Stimulated activated CD8-positive, alpha-beta memory T cell treated with anti-CD3 and anti-CD28 coated beads, Interleukin-15, amount 100 ng/mL, for 1 hour (primary cell): ENCODE results near the gene EZR.

Experiments used
- DNase-seq: peaks from one replicate; pipeline ENCODE4 v3.0.0-alpha.2; 2020; ENCODE audit warnings: low read depth

Gene EZR

DNA sequence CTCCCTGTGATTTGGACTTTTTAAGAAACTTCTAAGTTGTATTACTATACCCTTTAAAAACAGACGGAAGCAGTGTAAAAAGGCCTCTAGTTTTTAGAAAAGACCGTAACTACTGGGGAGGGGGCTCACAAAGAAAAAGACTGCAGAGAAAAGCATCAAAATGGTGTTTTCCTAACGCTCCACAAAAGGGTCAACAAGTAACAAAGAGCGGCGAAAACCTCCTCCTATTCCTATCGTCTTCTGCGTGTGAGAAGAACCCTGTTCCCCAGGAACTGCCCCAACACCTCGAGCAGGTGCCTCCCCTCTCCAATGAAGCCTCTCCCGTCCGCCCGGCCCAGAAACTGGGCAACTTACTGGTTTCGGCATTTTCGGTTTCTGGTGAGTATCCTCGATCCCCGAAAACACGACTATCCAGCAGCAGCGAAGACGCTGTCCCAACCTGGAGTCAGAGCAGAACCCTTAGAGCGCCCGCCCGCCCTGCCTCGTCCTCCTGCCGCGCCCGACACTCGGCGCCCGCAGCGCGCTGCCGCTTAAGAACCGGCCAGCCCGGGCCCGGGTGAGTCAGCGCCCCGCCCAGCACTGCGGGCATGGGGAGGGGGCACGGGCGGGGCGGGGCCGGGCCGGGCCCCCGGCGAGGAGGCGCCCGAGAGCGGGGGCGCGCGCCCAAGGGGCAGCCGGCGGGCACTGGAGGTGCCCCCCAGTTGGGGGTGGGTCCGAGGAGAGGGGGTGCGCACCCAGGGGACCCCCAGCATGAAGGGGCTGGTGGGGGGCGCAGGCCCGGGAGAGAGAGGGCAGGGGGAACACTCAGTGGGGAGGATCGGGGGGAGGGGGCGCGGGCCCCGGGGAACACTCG, 1.2 kb downstream of the EZR start:
- DNase-seq, result peak; percentile 56

DNA sequence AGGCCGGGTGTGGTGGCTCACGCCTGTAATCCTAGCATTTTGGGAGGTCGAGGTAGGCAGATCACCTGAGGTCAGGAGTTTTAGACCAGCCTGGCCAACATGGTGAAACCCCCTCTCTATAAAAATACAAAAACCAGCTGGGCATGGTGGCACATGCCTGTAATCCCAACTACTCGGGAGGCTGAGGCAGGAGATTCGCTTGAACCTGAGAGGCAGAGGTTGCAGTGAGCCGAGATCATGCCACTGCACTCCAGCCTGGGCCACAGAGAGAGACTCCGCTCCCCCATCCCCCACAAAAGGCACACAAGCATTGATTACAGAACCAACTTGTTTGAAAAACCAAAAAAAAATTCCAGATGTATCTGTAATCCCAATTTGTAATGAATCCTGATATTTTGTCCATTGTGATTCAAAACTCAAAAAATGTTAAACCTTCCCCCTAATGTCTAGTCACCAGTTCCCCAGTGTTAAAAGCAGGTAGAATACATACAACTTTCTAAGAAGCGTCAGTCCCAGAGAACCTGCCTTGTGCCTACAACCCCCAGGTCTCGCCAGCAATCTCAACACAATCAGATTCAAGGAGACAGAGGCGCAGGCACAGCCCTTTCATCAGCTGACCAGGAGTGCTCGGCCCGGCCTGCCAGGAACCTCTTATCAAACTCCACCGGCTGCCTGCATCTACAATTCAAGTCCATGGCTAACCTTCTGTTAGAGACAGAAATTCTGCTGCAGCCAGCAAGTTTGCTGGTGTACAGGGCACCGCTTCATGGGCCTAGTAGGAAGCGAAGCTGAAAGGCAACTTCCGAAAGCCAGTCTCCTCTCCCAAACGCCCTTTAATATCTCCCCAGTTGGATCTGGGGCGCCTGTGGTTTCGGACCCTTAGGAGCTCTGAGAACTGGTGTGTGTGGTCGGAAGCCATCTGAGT, 2.1 kb downstream of the EZR start:
- no peak for DNase-seq

DNA sequence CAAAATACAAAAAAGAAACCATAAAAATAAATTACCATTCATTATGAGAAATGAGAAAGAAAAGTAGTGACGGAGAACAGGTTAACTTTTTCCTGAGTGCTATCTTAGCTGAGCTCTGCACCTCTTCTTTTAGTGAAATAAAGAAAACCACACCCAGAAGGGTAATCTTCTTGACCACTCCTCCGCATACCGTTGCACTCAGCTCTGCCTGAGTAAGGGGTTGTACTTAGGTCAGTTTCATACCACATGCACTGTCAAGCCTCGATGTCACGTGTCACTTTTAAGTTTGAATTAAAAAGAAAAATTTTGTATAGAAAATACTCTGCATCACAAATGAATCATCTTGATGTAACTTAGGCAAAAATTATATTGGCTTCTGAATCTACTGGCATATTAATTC, 2.8 kb downstream of the EZR start:
- no peak for DNase-seq

DNA sequence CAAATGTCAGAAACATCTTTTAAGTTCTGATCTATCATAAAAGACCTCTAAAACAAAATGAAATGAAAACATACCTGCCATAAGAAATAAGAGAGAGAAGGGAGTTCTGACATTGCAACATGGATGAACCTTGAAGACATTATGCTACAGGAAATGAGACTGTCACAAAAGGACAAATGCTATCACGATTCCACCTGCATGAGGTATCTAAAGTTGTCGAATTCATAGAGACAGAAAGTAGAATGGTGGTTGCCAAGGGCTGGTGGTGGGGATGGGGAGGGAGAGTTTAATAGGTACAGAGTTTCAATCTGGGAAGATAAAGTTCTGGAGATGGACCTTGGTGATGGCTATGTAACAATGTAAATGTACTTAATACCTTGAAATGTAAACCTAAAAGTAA, 3.3 kb downstream of the EZR start:
- no peak for DNase-seq

DNA sequence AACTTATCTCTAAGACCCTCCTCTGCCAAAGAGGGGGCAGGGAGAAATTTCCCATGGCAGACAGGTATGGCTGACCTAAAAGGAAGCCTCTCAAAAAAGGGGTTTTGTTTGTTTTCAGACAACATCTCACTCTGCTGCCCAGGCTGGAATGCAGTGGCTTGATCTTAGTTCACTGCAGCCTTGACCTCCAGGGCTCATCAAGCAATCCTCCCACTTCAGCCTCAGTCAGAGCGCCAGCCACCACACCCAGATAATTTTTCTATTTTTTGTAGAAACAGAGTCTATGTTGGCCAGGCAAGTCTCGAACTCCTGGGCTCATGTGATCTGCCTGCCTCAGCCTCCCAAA, 3.8 kb downstream of the EZR start:
- DNase-seq, result no peak

DNA sequence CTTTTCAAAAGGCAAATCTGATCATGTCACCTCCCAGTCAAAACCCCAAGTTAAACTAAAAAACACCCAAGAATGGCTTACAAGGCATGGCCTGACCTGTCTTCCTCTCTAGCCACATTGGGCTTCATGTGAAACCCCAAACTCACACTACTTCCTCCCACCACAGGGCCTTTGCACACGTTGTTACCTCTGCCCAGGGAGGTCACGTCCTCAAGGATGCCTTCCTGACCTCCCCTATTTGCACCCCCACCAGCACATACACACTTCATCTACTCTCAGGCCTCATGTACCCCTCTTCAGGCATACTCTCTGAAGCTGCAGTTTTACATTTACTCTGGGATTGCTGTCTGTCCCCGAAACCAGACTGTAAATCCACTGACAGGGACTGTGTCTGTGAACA, 6.1 kb downstream of the EZR start:
- DNase-seq, result no peak

DNA sequence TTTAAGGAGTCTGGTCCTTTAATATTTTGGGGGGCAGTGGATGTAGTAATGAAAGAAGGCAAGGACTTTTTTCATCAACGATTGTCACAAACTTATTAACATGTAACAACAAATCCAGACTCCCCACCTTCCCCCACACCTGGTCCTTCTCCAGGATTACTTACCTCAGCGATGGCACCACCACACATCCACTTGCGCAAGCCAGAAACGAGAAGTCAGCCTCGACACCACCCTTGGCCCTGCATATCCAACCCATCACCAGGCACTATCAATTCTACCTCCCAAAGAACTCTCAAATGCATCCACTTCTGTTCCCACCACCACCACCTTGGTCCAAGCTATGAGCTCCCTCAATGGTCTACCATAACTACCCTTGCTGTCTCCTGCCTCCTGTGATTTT, 6.6 kb downstream of the EZR start:
- no peak for DNase-seq

DNA sequence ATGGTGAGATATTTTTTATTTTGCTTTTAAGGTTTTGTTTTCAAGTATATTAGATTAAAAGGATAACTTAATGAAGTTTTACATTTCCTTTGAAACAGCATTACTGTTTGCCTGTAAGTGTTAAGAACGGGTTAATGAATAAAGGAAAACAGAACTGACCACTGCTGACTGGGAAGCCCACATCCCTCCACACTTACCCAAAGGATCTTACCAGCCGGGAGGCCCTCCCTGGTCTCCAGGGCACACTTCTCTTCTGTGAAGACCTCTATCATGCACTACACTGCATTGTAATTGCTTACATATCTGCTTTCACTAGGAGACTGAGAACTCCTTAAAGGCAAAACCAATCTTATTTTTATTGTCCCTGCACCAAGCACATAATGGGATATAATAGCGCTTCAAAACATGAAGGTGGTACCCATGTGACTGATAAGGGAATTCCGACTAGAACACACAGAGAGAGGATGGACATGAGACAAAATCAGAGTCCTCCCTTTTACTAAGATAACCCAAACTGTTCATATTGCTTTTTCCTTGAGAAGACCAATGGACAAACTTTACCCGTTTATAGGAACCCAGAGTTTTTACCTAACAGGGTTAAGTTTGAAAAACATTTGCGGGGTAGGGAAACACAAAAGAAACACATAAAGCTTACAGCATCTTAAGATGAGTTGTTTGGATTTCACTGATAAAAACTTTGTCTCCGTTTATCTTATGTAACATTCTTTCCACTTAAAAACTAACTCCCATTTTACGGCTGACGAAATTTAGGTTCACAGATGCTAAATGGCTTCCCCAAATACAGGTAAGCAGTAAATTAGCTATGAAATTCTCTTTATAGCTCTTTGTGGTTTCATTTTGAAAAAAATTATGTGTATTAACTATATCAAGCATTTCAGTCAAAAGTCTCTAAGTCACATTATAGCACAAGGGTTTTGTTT, 8.7 kb downstream of the EZR start:
- DNase-seq, result no peak

DNA sequence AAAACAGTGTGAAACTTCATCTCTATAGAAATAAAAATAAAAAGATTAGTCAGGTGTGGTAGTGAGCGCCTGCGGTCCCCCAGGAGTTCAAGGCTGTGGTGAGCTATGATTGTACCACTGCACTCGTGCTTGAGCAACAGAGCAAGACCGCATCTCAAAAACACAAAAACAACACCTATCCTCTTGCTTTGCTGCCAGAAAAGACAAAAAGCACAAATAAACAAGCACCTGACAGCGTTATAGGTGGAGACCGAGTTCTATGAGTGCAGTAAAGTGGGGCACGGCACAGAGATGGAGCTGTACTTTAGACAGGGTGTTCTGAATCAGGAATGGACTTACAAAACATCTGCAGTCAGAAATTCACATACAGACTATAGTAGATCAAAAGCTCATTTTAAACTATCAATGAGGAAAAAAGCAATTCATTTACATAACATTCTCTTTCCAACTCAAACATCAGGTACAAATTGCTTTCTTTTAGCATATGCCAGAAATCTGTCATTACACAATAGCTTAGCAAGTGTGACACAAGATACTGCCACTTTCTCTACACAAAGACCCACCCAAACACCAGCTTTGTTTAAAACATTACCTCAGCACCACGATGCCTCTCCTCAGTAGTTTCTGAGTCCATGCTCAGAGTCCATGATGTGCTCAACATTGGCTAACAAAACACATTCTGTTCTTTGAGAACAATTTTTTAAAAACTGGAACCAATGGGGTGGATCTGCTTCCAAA, 10.1 kb downstream of the EZR start:
- no peak for DNase-seq

DNA sequence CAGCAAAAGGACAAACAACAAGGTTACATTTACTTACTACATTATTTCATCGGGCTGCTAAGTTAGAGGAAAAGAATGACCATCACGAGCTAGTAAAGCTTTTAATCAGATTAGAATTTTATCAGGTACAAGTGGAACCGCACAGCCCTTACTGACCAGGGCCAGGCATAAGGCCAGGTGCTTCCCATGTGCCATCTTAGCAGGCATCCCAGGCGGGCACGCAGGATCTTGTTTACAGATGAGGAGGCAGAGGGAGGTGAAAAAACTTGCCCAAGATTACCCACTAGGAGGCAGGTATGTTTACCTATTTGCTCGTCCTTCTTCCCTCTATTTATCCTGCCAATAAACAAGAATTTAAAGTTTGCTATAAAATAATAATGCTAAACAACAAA, 10.7 kb downstream of the EZR start:
- DNase-seq, result no peak

DNA sequence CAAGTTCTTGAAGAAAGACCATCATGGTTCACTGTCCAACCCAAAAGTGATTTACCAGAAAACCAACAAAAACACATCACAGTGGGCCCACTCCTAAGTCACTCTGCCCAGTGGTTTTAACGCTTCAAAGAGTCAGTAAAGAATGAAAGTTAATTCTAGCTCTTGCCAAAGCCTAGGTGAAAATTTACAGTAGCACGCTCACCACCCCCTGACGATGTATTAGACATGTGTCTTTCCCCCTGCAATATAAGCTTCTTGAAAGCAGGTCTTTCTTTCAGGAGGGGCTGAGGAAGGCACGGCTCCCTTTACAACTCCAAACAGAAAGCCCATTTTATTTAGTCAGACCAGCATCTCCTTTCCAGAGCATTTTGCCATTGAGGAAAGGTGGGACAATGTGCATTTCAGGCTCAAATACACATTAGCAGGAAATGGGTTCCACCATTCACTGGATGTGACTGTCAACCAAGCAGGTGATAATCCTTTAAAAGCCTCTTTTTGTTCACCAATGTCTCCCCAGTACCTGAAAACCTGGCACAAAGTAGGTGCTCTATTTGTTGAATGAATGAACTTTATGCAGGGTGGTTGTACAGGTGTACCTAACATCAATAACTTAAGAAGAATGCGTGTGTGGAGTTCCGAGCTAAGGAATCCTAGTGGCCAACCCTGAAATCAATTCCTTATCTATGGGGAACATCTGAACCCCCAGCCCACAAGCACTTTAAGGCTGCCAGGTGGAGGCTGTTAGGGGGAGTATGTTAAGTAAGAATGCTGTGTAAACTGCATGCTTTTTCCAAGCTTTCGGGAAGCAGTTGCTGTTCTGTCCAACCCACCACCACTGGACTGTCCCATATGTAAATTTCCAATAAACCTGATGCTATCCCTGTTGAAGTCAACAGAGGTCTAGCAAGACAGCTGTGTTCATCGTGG, 11.4 kb downstream of the EZR start:
- no peak for DNase-seq

DNA sequence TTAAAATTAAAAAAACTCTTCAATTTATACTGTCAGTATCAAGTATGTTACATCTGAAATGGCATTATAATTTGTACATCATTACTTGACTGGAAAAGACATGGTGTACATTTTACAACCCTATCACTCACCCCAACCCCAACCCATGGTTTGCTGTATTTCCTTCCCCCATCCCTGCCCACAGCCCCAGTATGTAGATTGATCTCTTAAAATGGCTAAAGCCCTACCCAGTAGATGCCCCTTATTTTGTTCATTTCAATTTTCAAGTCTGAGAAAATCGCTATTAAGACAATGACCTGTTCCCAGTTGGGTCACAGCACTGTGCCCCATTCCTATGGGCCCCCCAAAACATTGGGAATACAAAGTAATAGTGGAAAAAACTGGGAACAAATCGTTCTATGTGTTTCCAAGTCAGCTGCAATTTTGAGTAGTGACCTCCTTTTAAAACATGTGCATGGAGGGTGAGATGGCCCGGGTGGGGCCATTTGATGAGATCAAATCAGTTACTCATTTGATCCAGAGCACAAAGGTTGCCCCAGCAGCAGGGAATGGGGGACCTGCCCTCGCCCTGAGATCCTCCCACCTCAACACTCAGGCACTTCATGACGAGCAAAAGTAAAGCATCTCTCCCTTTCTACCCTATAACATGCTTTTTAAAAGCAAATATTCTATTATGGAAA, 13.3 kb downstream of the EZR start:
- no peak for DNase-seq

DNA sequence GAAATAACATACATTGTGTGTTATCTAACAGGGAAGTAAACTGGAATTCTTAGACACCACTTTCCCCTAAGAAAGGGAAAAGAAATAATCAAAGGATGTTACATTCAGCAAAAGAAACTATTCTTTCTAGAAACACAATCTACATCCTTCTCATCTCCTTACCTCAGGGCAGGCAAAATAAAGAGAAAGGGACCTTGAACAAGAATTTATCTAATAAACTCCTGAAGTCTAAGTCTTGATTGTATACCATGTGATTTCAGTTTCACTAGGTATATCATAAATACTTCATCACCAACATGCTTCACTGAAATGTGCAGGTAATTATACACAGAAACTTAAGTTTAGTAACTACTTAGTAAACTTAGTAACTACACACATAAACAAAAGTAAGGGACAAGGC, 15.0 kb downstream of the EZR start:
- no peak for DNase-seq

DNA sequence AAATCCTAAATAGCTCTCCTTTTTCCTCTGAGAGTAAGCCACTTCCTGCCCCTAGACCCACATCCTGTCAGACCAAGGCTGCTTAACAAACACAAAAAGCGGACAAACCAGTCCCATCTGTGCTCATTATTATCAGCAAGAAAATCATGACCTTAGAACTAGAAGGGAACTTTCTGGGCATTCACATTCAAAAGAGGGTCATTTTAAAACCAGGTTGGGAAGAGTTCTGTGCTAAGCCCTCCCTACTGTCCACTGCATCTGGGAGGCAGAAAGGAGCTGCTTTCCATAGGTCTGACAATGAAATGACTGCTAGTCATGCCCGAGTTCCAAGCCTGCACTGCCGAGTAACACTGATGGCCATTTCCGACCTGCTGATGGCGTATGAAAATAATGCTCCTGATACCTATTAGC, 15.4 kb downstream of the EZR start:
- DNase-seq, result no peak

DNA sequence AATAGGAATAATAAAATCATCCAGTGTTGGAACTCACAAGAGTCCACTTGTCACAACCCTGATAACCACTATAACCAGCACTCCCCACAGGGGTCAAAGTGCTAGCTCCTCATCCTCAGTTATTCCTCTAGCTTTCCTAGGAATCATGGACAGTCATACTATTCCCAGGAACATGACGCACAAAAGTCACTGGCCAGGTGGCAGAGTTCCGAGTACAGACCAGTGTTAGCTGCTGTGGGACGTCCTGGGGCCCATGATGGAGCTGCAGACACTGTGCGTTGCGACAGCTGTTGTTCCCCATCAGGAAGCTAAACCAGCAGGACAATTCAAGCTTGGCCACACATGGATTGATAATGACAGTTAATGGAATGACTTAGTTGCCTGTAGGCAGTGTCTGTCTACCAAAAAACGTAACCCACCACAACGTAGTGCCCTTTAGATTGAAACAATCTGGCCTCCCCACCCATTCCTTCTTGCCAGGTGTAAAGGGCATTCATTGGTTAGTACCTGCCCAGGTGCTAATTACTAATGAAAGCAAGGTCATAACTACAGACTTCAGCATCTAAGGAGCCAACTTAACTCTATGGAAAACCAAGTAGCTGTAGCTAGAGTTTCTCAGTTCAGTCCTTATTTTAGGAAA, 17.4 kb downstream of the EZR start:
- no peak for DNase-seq

DNA sequence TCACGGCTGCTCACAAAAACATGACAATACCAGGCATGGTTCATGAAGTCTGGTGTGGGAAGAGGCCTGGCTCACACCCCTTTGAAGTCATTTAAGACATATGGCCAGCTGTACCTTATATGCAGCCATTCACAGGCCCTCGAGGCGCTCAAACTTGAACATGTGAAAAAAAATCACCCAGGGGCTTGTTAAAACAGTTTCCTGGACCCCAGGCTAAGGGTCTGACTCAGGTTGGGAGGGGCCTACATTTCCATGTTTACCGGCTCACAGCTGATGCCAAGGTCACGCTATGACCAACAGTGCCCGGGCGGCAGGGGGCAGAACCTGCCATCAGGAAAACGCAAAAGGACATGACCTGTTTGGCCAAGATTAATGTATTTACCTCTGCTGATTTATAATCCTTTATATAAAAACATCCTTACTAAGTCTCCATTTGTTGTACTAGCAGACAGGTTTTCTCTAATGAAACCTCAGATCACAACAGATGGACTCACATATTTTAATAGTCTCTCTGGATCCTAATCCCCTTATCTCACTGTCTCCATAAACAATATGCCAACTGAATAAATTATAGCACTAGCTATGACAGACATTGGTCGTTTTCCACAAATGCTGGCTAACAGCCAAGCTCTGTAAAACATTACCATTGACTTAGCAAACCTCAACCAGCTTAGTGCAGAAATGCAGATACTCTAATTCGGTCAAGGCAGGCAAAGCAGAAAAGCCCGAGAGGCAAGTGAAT, 19.9 kb downstream of the EZR start:
- no peak for DNase-seq

DNA sequence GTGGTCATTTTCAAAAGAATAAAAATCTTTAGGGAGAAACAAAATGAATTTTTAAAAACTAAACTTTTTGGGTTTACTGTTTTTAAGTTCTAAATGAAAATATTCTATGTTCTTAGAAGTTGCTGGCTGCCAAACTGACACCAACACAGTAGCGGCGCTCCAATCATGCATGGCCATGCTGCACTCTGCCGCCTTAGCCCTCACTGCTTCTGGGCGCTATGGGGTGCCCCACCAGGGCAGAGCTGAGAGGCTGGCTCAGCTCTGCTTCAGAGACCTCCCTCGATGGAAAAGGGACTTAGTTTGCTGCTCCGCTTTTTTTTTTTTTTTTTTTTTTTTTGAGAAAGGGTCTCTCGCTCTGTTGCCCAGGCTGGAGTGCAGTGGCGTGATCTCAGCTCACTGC, 20.9 kb downstream of the EZR start:
- DNase-seq, result no peak
